Activated naive CD8-positive, alpha-beta T cell treated with anti-CD3 and anti-CD28 coated beads, Interleukin-2, amount 10 ng/mL, durations not matched to agents 7 days and 5 days (primary cell): ENCODE data around the gene CFAP61. TPM values are rescaled to one million over a fixed set of nuclear protein-coding genes. Genes with fewer than 3 reads are reported as not detected.

Source experiments
- ATAC-seq: fragments of 150-1000 bp; cut with Tn5 transposase; one replicate; pipeline ENCODE4 v1.10.0; 2021; ENCODE audit warnings: low read depth, moderate library complexity
- POLR2A ChIA-PET: fragments of 350-600 bp; sonication (Branson Sonifier 250); formaldehyde crosslinking; loops from one replicate; lab custom pipeline; 2021; ENCODE audit warnings: antibody characterized with exemption; lab: Charles Lee
- DNase-seq: peaks from one replicate; pipeline ENCODE4 v3.0.0; 2021
- H3K27ac Mint-ChIP-seq: one replicate; pipeline ENCODE4 v1.8.0; 2022; ENCODE audit warnings: mild to moderate bottlenecking, mixed read lengths
- H3K27me3 Mint-ChIP-seq: one replicate; pipeline ENCODE4 v1.8.0; 2022; ENCODE audit warnings: mild to moderate bottlenecking, moderate library complexity, mixed read lengths
- H3K36me3 Mint-ChIP-seq: one replicate; pipeline ENCODE4 v1.8.0; 2021; ENCODE audit warnings: mild to moderate bottlenecking, mixed read lengths
- H3K4me1 Mint-ChIP-seq: one replicate; pipeline ENCODE4 v1.8.0; 2021; ENCODE audit warnings: mixed read lengths
- H3K4me3 Mint-ChIP-seq: one replicate; pipeline ENCODE4 v1.8.0; 2022; ENCODE audit warnings: mild to moderate bottlenecking, moderate library complexity, mixed read lengths
- H3K9me3 Mint-ChIP-seq: one replicate; pipeline ENCODE4 v1.8.0; 2021; ENCODE audit warnings: mixed read lengths
- total RNA-seq, 2 experiments: library from RNA; stranded (reverse); gene quantifications; one replicate each; pipeline ENCODE4 v1.2.3, GENCODE V29; 2021

CFAP61 gene
- total RNA-seq, 2 experiments from 2014 or later, result not detected

DNA sequence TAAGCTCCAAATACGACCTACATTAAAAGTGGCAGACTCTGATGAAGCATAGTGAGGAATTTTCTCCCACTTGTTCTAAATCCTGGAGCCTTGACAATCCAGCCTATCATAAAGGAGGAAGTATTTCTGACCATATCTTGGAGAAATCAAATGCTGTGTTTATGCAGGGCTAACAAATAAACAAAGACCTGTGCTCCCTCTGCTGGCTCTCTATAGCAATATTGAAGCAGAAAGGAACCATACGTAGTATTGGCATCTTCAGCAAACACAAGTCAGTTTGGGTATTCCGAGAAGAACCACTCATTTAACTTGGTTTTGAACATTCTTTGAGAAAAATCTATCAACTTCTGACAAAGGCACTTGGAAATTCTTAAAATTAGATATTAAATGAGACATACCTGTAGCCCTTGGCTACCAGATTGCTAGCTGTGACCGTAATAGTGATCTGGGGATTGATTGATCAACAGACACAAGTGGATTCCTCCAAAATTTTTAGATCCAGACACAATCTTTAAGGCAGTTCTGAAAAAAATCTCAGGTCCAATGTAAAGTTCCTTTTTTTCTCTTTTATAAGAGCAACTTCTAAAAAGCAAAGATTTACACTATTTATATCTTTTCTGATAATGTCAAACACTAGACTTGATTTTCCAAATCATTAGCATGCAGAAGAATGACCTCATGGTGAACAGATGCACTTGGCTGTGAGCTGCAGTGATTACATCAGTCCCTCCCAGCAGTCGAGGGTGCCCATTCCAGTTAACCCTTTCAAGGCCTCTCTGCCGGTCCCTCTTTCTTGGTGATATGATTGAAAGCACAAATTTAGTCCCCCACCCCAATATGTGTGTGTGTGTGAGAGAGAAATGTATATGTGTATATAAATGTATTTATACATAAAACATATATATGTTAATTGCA lies 355.8 kb downstream of the CFAP61 start:
- Mint-ChIP-seq H3K4me3 (no peak overlapping the region), H3K27ac (no peak overlapping the region), H3K9me3 (no peaks in the 10 kb centered on the region)

DNA sequence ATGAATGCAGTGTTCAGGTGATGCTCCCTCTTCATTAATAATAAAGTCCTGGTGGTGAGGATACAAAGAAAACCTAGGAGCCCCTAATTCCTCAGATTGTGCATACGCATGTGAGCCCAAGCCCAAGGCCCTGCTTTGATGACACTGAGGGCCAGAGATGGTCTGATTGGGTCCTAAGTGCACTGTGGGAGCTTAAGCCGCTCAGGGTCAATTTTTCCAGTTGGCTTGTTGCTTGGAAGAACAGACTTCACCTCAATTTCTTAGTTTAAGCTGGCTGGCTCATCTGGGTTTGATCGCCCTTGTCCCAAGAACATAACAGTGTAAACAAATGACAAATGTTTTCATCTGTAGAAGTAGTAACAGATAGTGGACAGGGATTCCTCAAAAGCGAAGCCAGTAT lies 357.0 kb downstream of the CFAP61 start:
- ATAC-seq, result no peak
- H3K9me3 Mint-ChIP-seq, result no peaks in the 10 kb centered on the region
- H3K4me1 Mint-ChIP-seq, result peaks cover 2% of the 10 kb centered on the region
- no peak for DNase-seq
- POLR2A ChIA-PET, result no interaction called here
- no peak overlapping the region for H3K4me3 Mint-ChIP-seq
- H3K36me3 Mint-ChIP-seq, result no peaks in the 10 kb centered on the region
- H3K27me3 Mint-ChIP-seq, result no peaks in the 10 kb centered on the region
- no peak overlapping the region for H3K27ac Mint-ChIP-seq

More for the DNA sequence above, 355.8 kb downstream of the CFAP61 start:
- POLR2A ChIA-PET, result no interaction called here
- DNase-seq (no peak), ATAC-seq (no peak)
- H3K4me1 Mint-ChIP-seq, result peaks cover 2% of the 10 kb centered on the region
- H3K27me3 Mint-ChIP-seq, result no peaks in the 10 kb centered on the region
- H3K36me3 Mint-ChIP-seq, result no peaks in the 10 kb centered on the region

Other genes with a start within 250 kb of the CFAP61 start
- 10 to 100 TPM; 40.1 to 42.7 TPM for gene NAA20, start 35.2 kb upstream of the CFAP61 start, total RNA-seq
- gene CRNKL1, start 66 bp upstream of the CFAP61 start, total RNA-seq, result 10 to 100 TPM; 23.2 to 25.1 TPM